Amniotic epithelial cell (primary cell): ENCODE data around the gene RILP.

ENCODE experiments used
- DNase-seq: peaks from one replicate; pipeline ENCODE4 v3.0.0-alpha.2; 2010; ENCODE audit warnings: low read depth

RILP gene

GRCh38 chr17:1604831-1605528 lies 44.7 kb downstream of the RILP start:
- no peak for DNase-seq

GRCh38 chr17:1601571-1601970 lies 48.1 kb downstream of the RILP start:
- DNase-seq, result no peak

GRCh38 chr17:1598399-1599095 lies 51.1 kb downstream of the RILP start:
- no peak for DNase-seq

GRCh38 chr17:1597861-1598342 lies 51.8 kb downstream of the RILP start:
- no peak for DNase-seq
